Naive thymus-derived CD8-positive, alpha-beta T cell (primary cell): ENCODE data around the gene SCAF11. TPM values are rescaled to one million over a fixed set of nuclear protein-coding genes. Genes with fewer than 3 reads are reported as not detected.

Source experiments
- ATAC-seq, 2 donors: fragments of 150-1000 bp; cut with Tn5 transposase in 1 of 2; sonication (Bioruptor Pico), chemical (Tn5 transposase) in 1 of 2; 1 replicate in 1 of 2; 2 replicates in 1 of 2; pipeline ENCODE4 v1.10.0; 2021; ENCODE audit warnings: mild to moderate bottlenecking in 2 of 2, moderate library complexity in 2 of 2
- POLR2A ChIA-PET: fragments of 350-600 bp; sonication (Branson Sonifier 250); formaldehyde crosslinking; loops from one replicate; lab custom pipeline; 2021; ENCODE audit warnings: antibody characterized with exemption; lab: Charles Lee
- DNase-seq, 10 donors: peaks; one replicate each; pipeline versions ENCODE4 v3.0.0 to v3.0.0-alpha.2; 2020 to 2022
- H3K27ac Mint-ChIP-seq, 10 donors: one replicate each; pipeline ENCODE4 v1.8.0; 2020 to 2022; ENCODE audit warnings: mild to moderate bottlenecking in 10 of 10, mixed read lengths in 10 of 10, moderate library complexity in 4 of 10, inconsistent platforms in 1 of 10
- H3K27me3 Mint-ChIP-seq, 5 donors: one replicate each; pipeline ENCODE4 v1.8.0; 2021 to 2022; ENCODE audit warnings: mixed read lengths in 5 of 5
- H3K36me3 Mint-ChIP-seq, 3 donors: one replicate each; pipeline ENCODE4 v1.8.0; 2020 to 2022; ENCODE audit warnings: mixed read lengths in 3 of 3, mild to moderate bottlenecking in 2 of 3, inconsistent platforms in 1 of 3
- H3K4me1 Mint-ChIP-seq, 4 donors: one replicate each; pipeline ENCODE4 v1.8.0; 2021 to 2022; ENCODE audit warnings: mixed read lengths in 4 of 4
- H3K4me3 Mint-ChIP-seq, 10 donors: one replicate each; pipeline ENCODE4 v1.8.0; 2020 to 2022; ENCODE audit warnings: mild to moderate bottlenecking in 10 of 10, mixed read lengths in 10 of 10, moderate library complexity in 6 of 10, inconsistent platforms in 1 of 10
- H3K9me3 Mint-ChIP-seq, 9 donors: one replicate each; pipeline ENCODE4 v1.8.0; 2020 to 2022; ENCODE audit warnings: mixed read lengths in 9 of 9, mild to moderate bottlenecking in 3 of 9, inconsistent platforms in 1 of 9, moderate library complexity in 1 of 9
- polyA plus RNA-seq, 3 donors: library from polyadenylated mRNA; unstranded; fragments of 300-500 nt; fragmentation: Illumina TruSeq; gene quantifications; one replicate each; pipeline ENCODE4 v1.2.3, GENCODE V29; 2021
- total RNA-seq, 8 experiments: library from RNA in 2 of 8; stranded (reverse) in 2 of 8; gene quantifications; one replicate each; pipeline ENCODE4 v1.2.3 and lab custom pipeline; 2021 to 2026

SCAF11 gene
- total and polyA plus RNA-seq, 5 experiments from 2014 or later, result 71.1 to 196 (median 93.5) TPM

GRCh38 chr12:45907955-45908354 is 82.4 kb downstream of the SCAF11 start:
- Mint-ChIP-seq H3K9me3 (no peaks in the 10 kb centered on the region), H3K36me3 (peaks cover 0 to 34% (median 8%) of the 10 kb centered on the region in 3 donors), H3K27ac (no peak overlapping the region), H3K4me1 (peaks cover 0 to 2% (median 0%) of the 10 kb centered on the region in 4 donors), H3K4me3 (no peak overlapping the region), H3K27me3 (no peaks in the 10 kb centered on the region)
- POLR2A ChIA-PET, result no interaction called here
- DNase-seq (no peak), ATAC-seq (no peak)

GRCh38 chr12:45898094-45898493 is 92.3 kb downstream of the SCAF11 start:
- peaks cover 16 to 22% (median 21%) of the 10 kb centered on the region in 4 donors for H3K4me1 Mint-ChIP-seq
- no peak overlapping the region for H3K4me3 Mint-ChIP-seq
- peaks cover 6 to 73% (median 31%) of the 10 kb centered on the region in 3 donors for H3K36me3 Mint-ChIP-seq
- ATAC-seq (no peak), DNase-seq (no peak)
- H3K27me3 Mint-ChIP-seq, result no peaks in the 10 kb centered on the region
- H3K9me3 Mint-ChIP-seq, result peaks cover 0 to 5% (median 0%) of the 10 kb centered on the region in 9 donors
- POLR2A ChIA-PET, result no interaction called here
- H3K27ac Mint-ChIP-seq, result peak overlapping the region in 3 of 10 donors; percentile 10 to 37 (median 22)

GRCh38 chr12:45895961-45896360 is 94.4 kb downstream of the SCAF11 start:
- POLR2A ChIA-PET, result no interaction called here
- peaks cover 0 to 5% (median 0%) of the 10 kb centered on the region in 9 donors for H3K9me3 Mint-ChIP-seq
- H3K4me1 Mint-ChIP-seq, result peaks cover 18 to 35% (median 35%) of the 10 kb centered on the region in 4 donors
- DNase-seq (no peak), ATAC-seq (no peak)
- no peaks in the 10 kb centered on the region for H3K27me3 Mint-ChIP-seq
- H3K4me3 Mint-ChIP-seq, result no peak overlapping the region
- peaks cover 6 to 72% (median 35%) of the 10 kb centered on the region in 3 donors for H3K36me3 Mint-ChIP-seq
- H3K27ac Mint-ChIP-seq, result peak overlapping the region in 5 of 10 donors; percentile 0 to 40 (median 15)

GRCh38 chr12:45893240-45893639 is 97.1 kb downstream of the SCAF11 start:
- POLR2A ChIA-PET, result no interaction called here

GRCh38 chr12:45890276-45890675 is 100.1 kb downstream of the SCAF11 start:
- ATAC-seq (no peak), DNase-seq (no peak)
- POLR2A ChIA-PET, result no interaction called here
- Mint-ChIP-seq H3K4me1 (peaks cover 13 to 48% (median 32%) of the 10 kb centered on the region in 4 donors), H3K27me3 (no peaks in the 10 kb centered on the region), H3K36me3 (peaks cover 0 to 46% (median 27%) of the 10 kb centered on the region in 3 donors), H3K4me3 (no peak overlapping the region), H3K9me3 (peaks cover 0 to 3% (median 0%) of the 10 kb centered on the region in 9 donors), H3K27ac (no peak overlapping the region)

More at GRCh38 chr12:45893240-45893639, 97.1 kb downstream of the SCAF11 start:
- Mint-ChIP-seq H3K4me3 (no peak overlapping the region), H3K27me3 (no peaks in the 10 kb centered on the region), H3K9me3 (peaks cover 0 to 4% (median 0%) of the 10 kb centered on the region in 9 donors), H3K4me1 (peaks cover 19 to 40% (median 37%) of the 10 kb centered on the region in 4 donors), H3K27ac (peak overlapping the region in 2 of 10 donors; percentile 48 to 84), H3K36me3 (peaks cover 4 to 56% (median 26%) of the 10 kb centered on the region in 3 donors)
- DNase-seq (no peak), ATAC-seq (no peak)

GRCh38 chr12:45887544-45887943 is 102.8 kb downstream of the SCAF11 start:
- H3K27me3 Mint-ChIP-seq, result no peaks in the 10 kb centered on the region
- peaks cover 3 to 26% (median 16%) of the 10 kb centered on the region in 4 donors for H3K4me1 Mint-ChIP-seq
- no peak overlapping the region for H3K27ac Mint-ChIP-seq
- no peak for DNase-seq
- no peak overlapping the region for H3K4me3 Mint-ChIP-seq
- ATAC-seq, result no peak
- POLR2A ChIA-PET, result no interaction called here
- peaks cover 11 to 46% (median 41%) of the 10 kb centered on the region in 3 donors for H3K36me3 Mint-ChIP-seq
- H3K9me3 Mint-ChIP-seq, result peaks cover 0 to 3% (median 0%) of the 10 kb centered on the region in 9 donors

- peaks cover 20 to 50% (median 49%) of the 10 kb centered on the region in 3 donors for H3K36me3 Mint-ChIP-seq
- POLR2A ChIA-PET, result no interaction called here
Observed at GRCh38 chr12:45886685-45887084, 103.7 kb downstream of the SCAF11 start.

GRCh38 chr12:45883187-45883586 is 107.2 kb downstream of the SCAF11 start:
- H3K27me3 Mint-ChIP-seq, result no peaks in the 10 kb centered on the region
- no peak overlapping the region for H3K27ac Mint-ChIP-seq
- no peak for DNase-seq
- POLR2A ChIA-PET, result no interaction called here
- peaks cover 0 to 3% (median 0%) of the 10 kb centered on the region in 9 donors for H3K9me3 Mint-ChIP-seq
- H3K4me1 Mint-ChIP-seq, result peaks cover 10 to 25% (median 16%) of the 10 kb centered on the region in 4 donors
- H3K4me3 Mint-ChIP-seq, result no peak overlapping the region
- H3K36me3 Mint-ChIP-seq, result peaks cover 30 to 73% (median 72%) of the 10 kb centered on the region in 3 donors
- no peak for ATAC-seq

More at GRCh38 chr12:45886685-45887084, 103.7 kb downstream of the SCAF11 start:
- ATAC-seq, result no peak
- no peak for DNase-seq
- Mint-ChIP-seq H3K27ac (no peak overlapping the region), H3K4me1 (peaks cover 4 to 22% (median 9%) of the 10 kb centered on the region in 4 donors), H3K4me3 (no peak overlapping the region), H3K9me3 (peaks cover 0 to 3% (median 0%) of the 10 kb centered on the region in 9 donors), H3K27me3 (no peaks in the 10 kb centered on the region)

- H3K4me1 Mint-ChIP-seq, result peaks cover 22 to 33% (median 27%) of the 10 kb centered on the region in 4 donors
Observed at GRCh38 chr12:45880533-45880932, 109.8 kb downstream of the SCAF11 start.

GRCh38 chr12:45879363-45879895 is 110.9 kb downstream of the SCAF11 start:
- H3K4me3 Mint-ChIP-seq, result peak overlapping the region in 3 of 10 donors; percentile 5 to 33 (median 24)
- peaks cover 41 to 85% (median 71%) of the 10 kb centered on the region in 3 donors for H3K36me3 Mint-ChIP-seq
- peaks cover 22 to 33% (median 27%) of the 10 kb centered on the region in 4 donors for H3K4me1 Mint-ChIP-seq
- no peaks in the 10 kb centered on the region for H3K27me3 Mint-ChIP-seq
- H3K27ac Mint-ChIP-seq, result peak overlapping the region in 8 of 10 donors; percentile 15 to 83 (median 64)
- no peak for DNase-seq
- peaks cover 0 to 3% (median 0%) of the 10 kb centered on the region in 9 donors for H3K9me3 Mint-ChIP-seq
- ATAC-seq, result no peak
- POLR2A ChIA-PET, result no interaction called here

More at GRCh38 chr12:45880533-45880932, 109.8 kb downstream of the SCAF11 start:
- Mint-ChIP-seq H3K27ac (peak overlapping the region in 1 of 10 donors; percentile 83), H3K4me3 (no peak overlapping the region), H3K9me3 (peaks cover 0 to 2% (median 0%) of the 10 kb centered on the region in 9 donors), H3K27me3 (no peaks in the 10 kb centered on the region), H3K36me3 (peaks cover 37 to 84% (median 73%) of the 10 kb centered on the region in 3 donors)
- POLR2A ChIA-PET, result no interaction called here
- ATAC-seq, result no peak
- no peak for DNase-seq

GRCh38 chr12:45878630-45879255 is 111.6 kb downstream of the SCAF11 start:
- peaks cover 39 to 86% (median 71%) of the 10 kb centered on the region in 3 donors for H3K36me3 Mint-ChIP-seq
- H3K27ac Mint-ChIP-seq, result peak overlapping the region in 7 of 10 donors; percentile 7 to 83 (median 58)
- POLR2A ChIA-PET, result no interaction called here
- DNase-seq (no peak), ATAC-seq (no peak)
- peaks cover 22 to 33% (median 27%) of the 10 kb centered on the region in 4 donors for H3K4me1 Mint-ChIP-seq
- peak overlapping the region in 1 of 10 donors; percentile 25 for H3K4me3 Mint-ChIP-seq
- peaks cover 0 to 4% (median 0%) of the 10 kb centered on the region in 9 donors for H3K9me3 Mint-ChIP-seq
- no peaks in the 10 kb centered on the region for H3K27me3 Mint-ChIP-seq

- no peaks in the 10 kb centered on the region for H3K27me3 Mint-ChIP-seq
- ATAC-seq (no peak), DNase-seq (no peak)
- H3K4me1 Mint-ChIP-seq, result peaks cover 22 to 33% (median 27%) of the 10 kb centered on the region in 4 donors
- POLR2A ChIA-PET, result no interaction called here
- peaks cover 0 to 4% (median 0%) of the 10 kb centered on the region in 9 donors for H3K9me3 Mint-ChIP-seq
- no peak overlapping the region for H3K4me3 Mint-ChIP-seq
- peaks cover 41 to 86% (median 73%) of the 10 kb centered on the region in 3 donors for H3K36me3 Mint-ChIP-seq
- H3K27ac Mint-ChIP-seq, result peak overlapping the region in 1 of 10 donors; percentile 4
Observed at GRCh38 chr12:45877069-45877468, 113.3 kb downstream of the SCAF11 start.
